WERI-Rb-1 (cell line): ENCODE data around the gene SLF2.

Experiments
- DNase-seq: peaks from one replicate; pipeline ENCODE4 v3.0.0-alpha.2; 2020
- H3K27ac ChIP-seq: fragments of 250-450 bp; sonication (Bioruptor Pico); 2 replicates; pipeline ENCODE4 v1.5.1; 2020; ENCODE audit warnings: mild to moderate bottlenecking, moderate library complexity
- H3K27me3 ChIP-seq: fragments of 250-450 bp; sonication (Bioruptor Pico); 2 replicates; pipeline ENCODE4 v1.5.1; 2021; ENCODE audit warnings: mild to moderate bottlenecking, low read depth, moderate library complexity; ENCODE audit not compliant: insufficient read depth, severe bottlenecking
- H3K36me3 ChIP-seq: fragments of 250-450 bp; sonication (Bioruptor Pico); 2 replicates; pipeline ENCODE4 v1.5.1; 2020; ENCODE audit warnings: mild to moderate bottlenecking, moderate library complexity
- H3K4me3 ChIP-seq: 2 replicates; pipeline ENCODE4 v1.5.1; 2011; ENCODE audit warnings: low read depth, mild to moderate bottlenecking, control low read depth, low read length
- H3K9me3 ChIP-seq: fragments of 250-450 bp; sonication (Bioruptor Pico); 2 replicates; pipeline ENCODE4 v1.5.1; 2021; ENCODE audit warnings: mild to moderate bottlenecking, moderate library complexity; ENCODE audit not compliant: severe bottlenecking
- CTCF ChIP-seq: IDR thresholded peaks from 2 replicates; pipeline ENCODE4 v1.5.1; 2011; ENCODE audit warnings: low read depth, mild to moderate bottlenecking, control low read depth, inconsistent platforms, low read length

Gene SLF2

GRCh38 chr10:101013365-101013825 is 100.6 kb downstream of the SLF2 start:
- DNase-seq = no peak
- no peaks in the 10 kb centered on the region for H3K27me3 ChIP-seq
- no peak for TF ChIP-seq CTCF
- H3K4me3 ChIP-seq = no peak overlapping the region
- H3K9me3 ChIP-seq = no peaks in the 10 kb centered on the region
- no peaks in the 10 kb centered on the region for H3K36me3 ChIP-seq
- no peak overlapping the region for H3K27ac ChIP-seq

GRCh38 chr10:101014230-101014884 is 101.6 kb downstream of the SLF2 start:
- peak; percentile 99 for TF ChIP-seq CTCF
- Histone ChIP-seq H3K27ac (no peak overlapping the region), H3K36me3 (no peaks in the 10 kb centered on the region), H3K27me3 (no peaks in the 10 kb centered on the region), H3K4me3 (no peak overlapping the region), H3K9me3 (no peaks in the 10 kb centered on the region)
- DNase-seq = peak; percentile 88
